MCF 10A (cell line): ENCODE data around the gene WFS1. TPM values are rescaled to one million over a fixed set of nuclear protein-coding genes. Genes with fewer than 3 reads are reported as not detected.

Experiments used
- BruUV-seq: library from RNA; stranded (reverse); fragments of 400-500 nt; replicated peaks from 2 replicates; lab custom pipeline; 2021; lab: Mats Ljungman, UMichigan
- CTCF ChIA-PET: fragments of 300-600 bp; sonication (Branson Sonifier 250); formaldehyde crosslinking; extraction: SDS; loops from one replicate; lab custom pipeline; 2021; ENCODE audit warnings: antibody characterized with exemption, inconsistent platforms; lab: Yijun Ruan, JAX
- POLR2A ChIA-PET: fragments of 300-600, 350-650 bp; sonication (Branson Sonifier 250); formaldehyde crosslinking; extraction: SDS; loops from one replicate; lab custom pipeline; 2020; ENCODE audit warnings: antibody characterized with exemption, inconsistent platforms; lab: Yijun Ruan, JAX
- DNase-seq: peaks from one replicate; pipeline ENCODE4 v3.0.0-alpha.2; 2018; ENCODE audit not compliant: unreplicated experiment
- H3K27ac Mint-ChIP-seq: one replicate; pipeline ENCODE4 v1.8.0; 2022; ENCODE audit warnings: mild to moderate bottlenecking, low read depth, mixed read lengths; ENCODE audit not compliant: unreplicated experiment
- H3K27me3 Mint-ChIP-seq: one replicate; pipeline ENCODE4 v1.8.0; 2022; ENCODE audit warnings: mixed read lengths; ENCODE audit not compliant: insufficient read depth, unreplicated experiment
- H3K36me3 Mint-ChIP-seq: one replicate; pipeline ENCODE4 v1.8.0; 2022; ENCODE audit warnings: mild to moderate bottlenecking, moderate library complexity, mixed read lengths; ENCODE audit not compliant: insufficient read depth, unreplicated experiment
- H3K4me1 Mint-ChIP-seq: one replicate; pipeline ENCODE4 v1.8.0; 2022; ENCODE audit warnings: mixed read lengths; ENCODE audit not compliant: insufficient read depth, unreplicated experiment
- H3K4me3 Mint-ChIP-seq: one replicate; pipeline ENCODE4 v1.8.0; 2022; ENCODE audit warnings: mild to moderate bottlenecking, moderate library complexity, mixed read lengths; ENCODE audit not compliant: unreplicated experiment
- H3K9me3 Mint-ChIP-seq: one replicate; pipeline ENCODE4 v1.8.0; 2022; ENCODE audit warnings: mixed read lengths; ENCODE audit not compliant: unreplicated experiment
- CTCF ChIP-seq: fragments of 200-600 bp; IDR thresholded peaks from one replicate; pipeline ENCODE4 v1.8.0; 2022; ENCODE audit warnings: antibody characterized with exemption, mild to moderate bottlenecking; ENCODE audit not compliant: unreplicated experiment
- intact Hi-C: fragments of 100-400 bp; cut with micrococcal nuclease; formaldehyde crosslinking; loops from 2 replicates; pipeline ENCODE4 v1.14.1; 2022
- total RNA-seq: library from RNA; stranded (reverse); gene quantifications from 2 replicates; pipeline ENCODE4 v1.2.3, GENCODE V29; 2022

Gene WFS1
- total RNA-seq, 1 experiment from 2014 or later: 41.7 TPM

GRCh38 chr4:6235901-6236640 is 33.6 kb upstream of the WFS1 start:
- no TSS peak for BruUV-seq
- TF ChIP-seq CTCF: no peak
- no peaks in the 10 kb centered on the region for H3K9me3 Mint-ChIP-seq
- no peak for DNase-seq
- H3K4me1 Mint-ChIP-seq: no peaks in the 10 kb centered on the region
- no peaks in the 10 kb centered on the region for H3K27me3 Mint-ChIP-seq
- intact Hi-C loops: no loop called here
- H3K36me3 Mint-ChIP-seq: no peaks in the 10 kb centered on the region
- H3K27ac Mint-ChIP-seq: no peak overlapping the region
- CTCF ChIA-PET: interaction anchor here (0.6 kb wide), 1 partner anchor 96 kb away, joined by 3 read pairs; no protein-coding TSS in a partner anchor
- POLR2A ChIA-PET: no interaction called here
- H3K4me3 Mint-ChIP-seq: no peak overlapping the region

- Mint-ChIP-seq H3K27me3 (no peaks in the 10 kb centered on the region), H3K27ac (no peak overlapping the region), H3K9me3 (no peaks in the 10 kb centered on the region), H3K4me3 (no peak overlapping the region), H3K4me1 (no peaks in the 10 kb centered on the region), H3K36me3 (no peaks in the 10 kb centered on the region)
- no TSS peak for BruUV-seq
- ChIA-PET POLR2A (no interaction called here), CTCF (interaction anchor here (0.6 to 1.1 kb wide), 2 partner anchors 14 to 94 kb away, joined by 3 to 5 read pairs; no protein-coding TSS in a partner anchor)
- no peak for DNase-seq
- no peak for TF ChIP-seq CTCF
- intact Hi-C loops: no loop called here
These were observed 32.7 kb upstream of the WFS1 start for GRCh38 chr4:6236816-6237390.

GRCh38 chr4:6239486-6239885 is 30.2 kb upstream of the WFS1 start:
- no peak overlapping the region for H3K27ac Mint-ChIP-seq
- H3K36me3 Mint-ChIP-seq: no peaks in the 10 kb centered on the region
- no peak for TF ChIP-seq CTCF
- BruUV-seq: no TSS peak
- ChIA-PET CTCF (interaction anchor here (1.1 to 4.5 kb wide), 3 partner anchors 11 to 88 kb away, joined by 3 to 28 read pairs (median 4); no protein-coding TSS in a partner anchor), POLR2A (no interaction called here)
- H3K27me3 Mint-ChIP-seq: no peaks in the 10 kb centered on the region
- H3K4me3 Mint-ChIP-seq: no peak overlapping the region
- no peaks in the 10 kb centered on the region for H3K4me1 Mint-ChIP-seq
- H3K9me3 Mint-ChIP-seq: peaks cover under 1% of the 10 kb centered on the region
- DNase-seq: no peak
- intact Hi-C loops: no loop called here

GRCh38 chr4:6239968-6240367 is 29.7 kb upstream of the WFS1 start:
- no peak for TF ChIP-seq CTCF
- intact Hi-C loops: no loop called here
- Mint-ChIP-seq H3K27ac (no peak overlapping the region), H3K4me1 (no peaks in the 10 kb centered on the region), H3K36me3 (no peaks in the 10 kb centered on the region), H3K27me3 (no peaks in the 10 kb centered on the region), H3K9me3 (peaks cover 6% of the 10 kb centered on the region), H3K4me3 (no peak overlapping the region)
- ChIA-PET CTCF (interaction anchor here (1.1 to 4.5 kb wide), 2 partner anchors 11 to 28 kb away, joined by 3 to 28 read pairs; no protein-coding TSS in a partner anchor), POLR2A (no interaction called here)
- no TSS peak for BruUV-seq
- DNase-seq: no peak
